K562 (cell line): ENCODE measurements around the gene GAK.

Experiments
- CAMTA2 ChIP-seq: fragments of 250-450 bp; sonication (Bioruptor Pico); conservative IDR thresholded peaks from 2 replicates; pipeline ENCODE4 v1.5.1; 2022
- KDM4B ChIP-seq, 2 experiments: fragments of 450-650 bp in 1 of 2; sonication (generic) in 1 of 2; IDR thresholded peaks; 2 replicates each; pipeline ENCODE4 v1.6.1; 2016 to 2017; ENCODE audit warnings: borderline replicate concordance in 2 of 2, antibody characterized with exemption in 1 of 2, low read depth in 1 of 2, mild to moderate bottlenecking in 1 of 2
- NR1H2 ChIP-seq: sonication (generic); formaldehyde crosslinking; IDR thresholded peaks from 2 replicates; pipeline ENCODE4 v1.4.0; 2020; ENCODE audit warnings: mild to moderate bottlenecking, missing genetic modification reagents
- TF ChIP-seq, protein P1 (sequence below): fragments of 450-650 bp; IDR thresholded peaks from 2 replicates; pipeline ENCODE4 v1.6.1; 2014; ENCODE audit warnings: low read depth, mild to moderate bottlenecking, moderate library complexity, borderline replicate concordance
- TF ChIP-seq, protein P2 (sequence below): IDR thresholded peaks from 3 replicates; pipeline ENCODE4 v1.6.1; 2011; ENCODE audit warnings: borderline replicate concordance, mild to moderate bottlenecking, moderate library complexity; ENCODE audit not compliant: insufficient read length; ENCODE audit errors: extremely low read depth

DNA sequence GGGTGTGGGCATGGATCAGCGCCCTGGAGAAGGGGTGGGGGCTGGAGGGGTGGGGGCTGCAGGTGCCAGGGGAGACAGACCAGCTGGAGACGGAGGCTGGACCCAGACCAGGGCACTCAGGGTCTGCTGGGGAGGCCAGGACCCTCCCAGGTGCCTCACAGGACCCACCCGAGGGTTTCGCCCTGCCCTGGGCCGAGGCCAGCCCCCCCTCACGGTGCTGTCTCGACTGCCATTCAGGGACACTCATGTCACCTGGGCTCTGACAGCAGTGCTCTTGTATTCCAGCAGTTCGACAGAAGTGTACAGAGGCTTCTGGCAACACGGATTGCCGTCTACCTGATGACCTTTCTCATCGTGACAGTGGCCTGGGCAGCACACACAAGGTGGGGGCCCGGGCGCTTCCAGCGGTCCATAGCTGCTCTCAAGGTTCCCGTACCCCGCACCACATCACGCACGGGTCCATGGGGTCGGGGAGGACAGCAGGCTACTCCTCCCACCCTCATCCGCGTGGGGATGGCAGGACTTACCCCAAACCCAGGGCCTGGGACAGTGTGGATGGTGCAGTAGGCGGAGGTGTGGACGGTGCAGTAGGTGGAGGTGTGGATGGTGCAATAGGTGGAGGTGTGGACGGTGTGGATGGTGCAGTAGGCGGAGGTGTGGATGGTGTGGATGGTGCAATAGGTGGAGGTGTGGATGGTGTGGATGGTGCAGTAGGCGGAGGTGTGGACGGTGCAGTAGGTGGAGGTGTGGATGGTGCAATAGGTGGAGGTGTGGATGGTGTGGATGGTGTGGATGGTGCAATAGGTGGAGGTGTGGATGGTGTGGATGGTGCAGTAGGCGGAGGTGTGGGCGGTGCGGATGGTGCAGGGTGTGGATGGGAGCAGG, 18.3 kb upstream of the GAK start:
- TF ChIP-seq NR1H2 (CRISPR knock-in tag) = no peak
- TF ChIP-seq, protein P1, sequence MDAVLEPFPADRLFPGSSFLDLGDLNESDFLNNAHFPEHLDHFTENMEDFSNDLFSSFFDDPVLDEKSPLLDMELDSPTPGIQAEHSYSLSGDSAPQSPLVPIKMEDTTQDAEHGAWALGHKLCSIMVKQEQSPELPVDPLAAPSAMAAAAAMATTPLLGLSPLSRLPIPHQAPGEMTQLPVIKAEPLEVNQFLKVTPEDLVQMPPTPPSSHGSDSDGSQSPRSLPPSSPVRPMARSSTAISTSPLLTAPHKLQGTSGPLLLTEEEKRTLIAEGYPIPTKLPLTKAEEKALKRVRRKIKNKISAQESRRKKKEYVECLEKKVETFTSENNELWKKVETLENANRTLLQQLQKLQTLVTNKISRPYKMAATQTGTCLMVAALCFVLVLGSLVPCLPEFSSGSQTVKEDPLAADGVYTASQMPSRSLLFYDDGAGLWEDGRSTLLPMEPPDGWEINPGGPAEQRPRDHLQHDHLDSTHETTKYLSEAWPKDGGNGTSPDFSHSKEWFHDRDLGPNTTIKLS = no peak
- TF ChIP-seq, protein P2, sequence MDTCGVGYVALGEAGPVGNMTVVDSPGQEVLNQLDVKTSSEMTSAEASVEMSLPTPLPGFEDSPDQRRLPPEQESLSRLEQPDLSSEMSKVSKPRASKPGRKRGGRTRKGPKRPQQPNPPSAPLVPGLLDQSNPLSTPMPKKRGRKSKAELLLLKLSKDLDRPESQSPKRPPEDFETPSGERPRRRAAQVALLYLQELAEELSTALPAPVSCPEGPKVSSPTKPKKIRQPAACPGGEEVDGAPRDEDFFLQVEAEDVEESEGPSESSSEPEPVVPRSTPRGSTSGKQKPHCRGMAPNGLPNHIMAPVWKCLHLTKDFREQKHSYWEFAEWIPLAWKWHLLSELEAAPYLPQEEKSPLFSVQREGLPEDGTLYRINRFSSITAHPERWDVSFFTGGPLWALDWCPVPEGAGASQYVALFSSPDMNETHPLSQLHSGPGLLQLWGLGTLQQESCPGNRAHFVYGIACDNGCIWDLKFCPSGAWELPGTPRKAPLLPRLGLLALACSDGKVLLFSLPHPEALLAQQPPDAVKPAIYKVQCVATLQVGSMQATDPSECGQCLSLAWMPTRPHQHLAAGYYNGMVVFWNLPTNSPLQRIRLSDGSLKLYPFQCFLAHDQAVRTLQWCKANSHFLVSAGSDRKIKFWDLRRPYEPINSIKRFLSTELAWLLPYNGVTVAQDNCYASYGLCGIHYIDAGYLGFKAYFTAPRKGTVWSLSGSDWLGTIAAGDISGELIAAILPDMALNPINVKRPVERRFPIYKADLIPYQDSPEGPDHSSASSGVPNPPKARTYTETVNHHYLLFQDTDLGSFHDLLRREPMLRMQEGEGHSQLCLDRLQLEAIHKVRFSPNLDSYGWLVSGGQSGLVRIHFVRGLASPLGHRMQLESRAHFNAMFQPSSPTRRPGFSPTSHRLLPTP = no peak
- no peak for TF ChIP-seq CAMTA2 (CRISPR knock-in tag)
- no peak for TF ChIP-seq KDM4B (IDR thresholded peaks at IDR 0.05; ENCODE audit: borderline replicate concordance in 2 of 2, low read depth in 1 of 2)
